Measurements from ENCODE around the gene CARD9.

- no peak for TF ChIP-seq EP300 (IDR thresholded peaks at IDR 0.05)
- TF ChIP-seq, protein P1, sequence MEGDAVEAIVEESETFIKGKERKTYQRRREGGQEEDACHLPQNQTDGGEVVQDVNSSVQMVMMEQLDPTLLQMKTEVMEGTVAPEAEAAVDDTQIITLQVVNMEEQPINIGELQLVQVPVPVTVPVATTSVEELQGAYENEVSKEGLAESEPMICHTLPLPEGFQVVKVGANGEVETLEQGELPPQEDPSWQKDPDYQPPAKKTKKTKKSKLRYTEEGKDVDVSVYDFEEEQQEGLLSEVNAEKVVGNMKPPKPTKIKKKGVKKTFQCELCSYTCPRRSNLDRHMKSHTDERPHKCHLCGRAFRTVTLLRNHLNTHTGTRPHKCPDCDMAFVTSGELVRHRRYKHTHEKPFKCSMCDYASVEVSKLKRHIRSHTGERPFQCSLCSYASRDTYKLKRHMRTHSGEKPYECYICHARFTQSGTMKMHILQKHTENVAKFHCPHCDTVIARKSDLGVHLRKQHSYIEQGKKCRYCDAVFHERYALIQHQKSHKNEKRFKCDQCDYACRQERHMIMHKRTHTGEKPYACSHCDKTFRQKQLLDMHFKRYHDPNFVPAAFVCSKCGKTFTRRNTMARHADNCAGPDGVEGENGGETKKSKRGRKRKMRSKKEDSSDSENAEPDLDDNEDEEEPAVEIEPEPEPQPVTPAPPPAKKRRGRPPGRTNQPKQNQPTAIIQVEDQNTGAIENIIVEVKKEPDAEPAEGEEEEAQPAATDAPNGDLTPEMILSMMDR (IDR thresholded peaks at IDR 0.05): no peak
- TF ChIP-seq POLR2A (IDR thresholded peaks at IDR 0.05): no peak
- no peak for TF ChIP-seq POLR2AphosphoS5 (IDR thresholded peaks at IDR 0.05)
Measured at GRCh38 chr9:136357202-136357725, 16.2 kb downstream of the CARD9 start.

All from suprapubic skin (tissue), 4 donors.